ENCODE data around the gene FILIP1L.
A peak's percentile ranks its signal among the peaks of the same experiment; 100 is the strongest.

Gene FILIP1L

DNA sequence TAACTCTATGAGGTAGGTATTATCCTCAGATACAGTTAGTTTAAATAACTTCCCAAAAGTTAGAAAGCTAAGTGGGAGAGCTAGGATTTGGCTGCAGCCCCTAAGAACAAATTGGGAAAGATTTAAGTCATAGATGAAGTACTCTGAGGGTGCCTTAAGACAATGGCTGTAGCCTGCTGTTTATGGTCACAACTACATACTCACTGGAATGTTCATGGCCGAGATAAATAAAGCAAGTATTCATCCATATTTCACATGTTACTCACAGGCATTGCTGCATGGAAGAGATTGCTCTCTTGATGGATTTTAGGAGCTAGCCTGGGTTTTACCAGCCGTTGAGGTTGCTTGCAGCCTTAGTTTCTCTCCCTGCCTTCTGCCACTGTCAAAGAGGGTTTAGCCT is 151.6 kb downstream of the FILIP1L start:
- Histone ChIP-seq H3K4me3 (ENCODE audit: low read depth in 1 of 2, low read length in 2 of 2) (no peak overlapping the region), H3K9me3 (ENCODE audit: control insufficient read depth in 1 of 2, low read length in 2 of 2) (no peaks in the 10 kb centered on the region), H3K36me3 (ENCODE audit: control insufficient read depth in 1 of 2, insufficient read depth in 2 of 2, low read length in 2 of 2) (no peaks in the 10 kb centered on the region), H3K27ac (ENCODE audit: low read length) (no peak overlapping the region), H3K27me3 (ENCODE audit: low read depth, low read length) (no peaks in the 10 kb centered on the region), H3K4me1 (ENCODE audit: control insufficient read depth in 1 of 2, insufficient read depth in 2 of 2, low read length in 2 of 2) (peaks cover 4 to 17% of the 10 kb centered on the region in 2 donors)

GRCh38 chr3:99961756-99962515 is 152.4 kb downstream of the FILIP1L start:
- Histone ChIP-seq H3K36me3 (ENCODE audit: control insufficient read depth in 1 of 2, insufficient read depth in 2 of 2, low read length in 2 of 2) (no peaks in the 10 kb centered on the region), H3K4me3 (ENCODE audit: low read depth in 1 of 2, low read length in 2 of 2) (no peak overlapping the region), H3K4me1 (ENCODE audit: control insufficient read depth in 1 of 2, insufficient read depth in 2 of 2, low read length in 2 of 2) (peaks cover 0 to 20% of the 10 kb centered on the region in 2 donors), H3K27ac (ENCODE audit: low read length) (no peak overlapping the region), H3K9me3 (ENCODE audit: control insufficient read depth in 1 of 2, low read length in 2 of 2) (no peaks in the 10 kb centered on the region), H3K27me3 (ENCODE audit: low read depth, low read length) (no peaks in the 10 kb centered on the region)

DNA sequence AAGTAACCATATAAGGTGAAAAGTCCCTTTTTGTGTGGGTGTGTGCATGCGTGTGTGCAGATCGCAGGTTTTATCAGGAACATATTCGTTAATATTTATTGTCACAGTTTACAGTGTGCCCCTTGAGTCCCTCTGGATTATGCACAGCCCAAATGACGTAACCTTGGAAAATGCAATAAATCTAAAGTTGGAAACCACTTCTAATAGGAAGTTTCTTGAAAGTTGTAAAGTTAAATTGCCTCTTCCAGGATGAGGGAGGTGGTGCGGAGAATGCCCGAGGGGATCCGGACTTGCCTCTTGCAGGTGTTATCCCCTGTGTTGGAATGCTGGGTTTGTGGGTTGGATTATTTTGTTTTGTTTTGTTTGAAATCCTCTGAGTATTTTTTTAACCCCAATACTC is 153.4 kb downstream of the FILIP1L start:
- Histone ChIP-seq H3K9me3 (ENCODE audit: control insufficient read depth in 1 of 2, low read length in 2 of 2) (no peaks in the 10 kb centered on the region), H3K27me3 (ENCODE audit: low read depth, low read length) (no peaks in the 10 kb centered on the region), H3K4me3 (ENCODE audit: low read depth in 1 of 2, low read length in 2 of 2) (peak overlapping the region in 1 of 2 donors; percentile 8), H3K36me3 (ENCODE audit: control insufficient read depth in 1 of 2, insufficient read depth in 2 of 2, low read length in 2 of 2) (no peaks in the 10 kb centered on the region), H3K4me1 (ENCODE audit: control insufficient read depth in 1 of 2, insufficient read depth in 2 of 2, low read length in 2 of 2) (peaks cover 0 to 11% of the 10 kb centered on the region in 2 donors), H3K27ac (ENCODE audit: low read length) (peak overlapping the region; percentile 10)

GRCh38 chr3:99960123-99960878 is 154.0 kb downstream of the FILIP1L start:
- Histone ChIP-seq H3K4me1 (ENCODE audit: control insufficient read depth in 1 of 2, insufficient read depth in 2 of 2, low read length in 2 of 2) (peaks cover 0 to 11% of the 10 kb centered on the region in 2 donors), H3K27ac (ENCODE audit: low read length) (peak overlapping the region; percentile 10), H3K4me3 (ENCODE audit: low read depth in 1 of 2, low read length in 2 of 2) (peak overlapping the region in 1 of 2 donors; percentile 8)

GRCh38 chr3:99958222-99958912 is 155.9 kb downstream of the FILIP1L start:
- Histone ChIP-seq H3K27me3 (ENCODE audit: low read depth, low read length) (no peaks in the 10 kb centered on the region), H3K27ac (ENCODE audit: low read length) (no peak overlapping the region), H3K9me3 (ENCODE audit: control insufficient read depth in 1 of 2, low read length in 2 of 2) (no peaks in the 10 kb centered on the region), H3K4me3 (ENCODE audit: low read depth in 1 of 2, low read length in 2 of 2) (no peak overlapping the region), H3K36me3 (ENCODE audit: control insufficient read depth in 1 of 2, insufficient read depth in 2 of 2, low read length in 2 of 2) (no peaks in the 10 kb centered on the region), H3K4me1 (ENCODE audit: control insufficient read depth in 1 of 2, insufficient read depth in 2 of 2, low read length in 2 of 2) (peaks cover 0 to 14% of the 10 kb centered on the region in 2 donors)

More at GRCh38 chr3:99960123-99960878, 154.0 kb downstream of the FILIP1L start:
- no peaks in the 10 kb centered on the region for H3K36me3 ChIP-seq (ENCODE audit: control insufficient read depth in 1 of 2, insufficient read depth in 2 of 2, low read length in 2 of 2)
- H3K9me3 ChIP-seq (ENCODE audit: control insufficient read depth in 1 of 2, low read length in 2 of 2), result no peaks in the 10 kb centered on the region
- no peaks in the 10 kb centered on the region for H3K27me3 ChIP-seq (ENCODE audit: low read depth, low read length)

GRCh38 chr3:99957151-99957796 is 157.0 kb downstream of the FILIP1L start:
- Histone ChIP-seq H3K4me3 (ENCODE audit: low read depth in 1 of 2, low read length in 2 of 2) (no peak overlapping the region), H3K9me3 (ENCODE audit: control insufficient read depth in 1 of 2, low read length in 2 of 2) (no peaks in the 10 kb centered on the region), H3K4me1 (ENCODE audit: control insufficient read depth in 1 of 2, insufficient read depth in 2 of 2, low read length in 2 of 2) (peaks cover 0 to 14% of the 10 kb centered on the region in 2 donors), H3K27me3 (ENCODE audit: low read depth, low read length) (no peaks in the 10 kb centered on the region), H3K27ac (ENCODE audit: low read length) (no peak overlapping the region), H3K36me3 (ENCODE audit: control insufficient read depth in 1 of 2, insufficient read depth in 2 of 2, low read length in 2 of 2) (no peaks in the 10 kb centered on the region)

GRCh38 chr3:99955773-99956562 is 158.3 kb downstream of the FILIP1L start:
- no peaks in the 10 kb centered on the region for H3K36me3 ChIP-seq (ENCODE audit: control insufficient read depth in 1 of 2, insufficient read depth in 2 of 2, low read length in 2 of 2)

DNA sequence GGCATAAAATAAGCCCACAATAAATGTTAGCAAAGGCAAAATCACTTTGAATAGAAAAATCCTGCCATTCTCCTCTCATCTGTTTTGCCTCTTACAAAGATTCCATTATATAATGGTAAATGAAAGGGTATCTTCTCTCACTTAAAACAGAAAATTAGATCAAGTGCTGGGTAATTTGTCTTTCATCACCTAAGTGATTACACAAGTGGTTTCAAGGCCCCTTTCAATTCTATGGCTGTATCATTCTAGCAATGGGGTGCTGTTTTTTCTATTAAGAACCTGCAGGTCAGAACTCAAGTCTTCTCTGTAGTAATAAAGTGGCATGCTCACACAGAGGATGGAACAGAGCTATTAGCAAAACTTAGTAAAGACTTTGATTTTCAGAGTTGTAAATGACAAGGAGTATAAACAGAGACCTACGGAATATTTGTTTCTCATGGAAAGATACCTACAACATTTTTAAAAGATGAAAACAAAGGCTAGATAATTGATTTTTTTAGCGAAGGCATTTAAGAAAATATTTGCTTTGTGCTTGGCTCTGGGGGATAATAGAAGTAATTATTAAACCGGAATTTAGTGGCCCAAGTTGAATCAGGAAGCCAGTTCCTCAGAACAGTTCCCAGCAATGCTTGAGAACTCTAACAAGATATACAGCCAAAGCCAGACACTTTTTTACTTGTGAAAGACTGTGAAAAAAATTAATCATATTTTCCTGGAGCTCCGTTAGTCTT is 159.2 kb downstream of the FILIP1L start:
- Histone ChIP-seq H3K27ac (ENCODE audit: low read length) (no peak overlapping the region), H3K4me3 (ENCODE audit: low read depth in 1 of 2, low read length in 2 of 2) (no peak overlapping the region), H3K27me3 (ENCODE audit: low read depth, low read length) (no peaks in the 10 kb centered on the region), H3K4me1 (ENCODE audit: control insufficient read depth in 1 of 2, insufficient read depth in 2 of 2, low read length in 2 of 2) (peaks cover 0 to 14% of the 10 kb centered on the region in 2 donors), H3K9me3 (ENCODE audit: control insufficient read depth in 1 of 2, low read length in 2 of 2) (no peaks in the 10 kb centered on the region), H3K36me3 (ENCODE audit: control insufficient read depth in 1 of 2, insufficient read depth in 2 of 2, low read length in 2 of 2) (no peaks in the 10 kb centered on the region)

More at GRCh38 chr3:99955773-99956562, 158.3 kb downstream of the FILIP1L start:
- peaks cover 0 to 14% of the 10 kb centered on the region in 2 donors for H3K4me1 ChIP-seq (ENCODE audit: control insufficient read depth in 1 of 2, insufficient read depth in 2 of 2, low read length in 2 of 2)
- H3K27ac ChIP-seq (ENCODE audit: low read length), result no peak overlapping the region
- H3K4me3 ChIP-seq (ENCODE audit: low read depth in 1 of 2, low read length in 2 of 2), result no peak overlapping the region
- H3K9me3 ChIP-seq (ENCODE audit: control insufficient read depth in 1 of 2, low read length in 2 of 2), result no peaks in the 10 kb centered on the region
- H3K27me3 ChIP-seq (ENCODE audit: low read depth, low read length), result no peaks in the 10 kb centered on the region

DNA sequence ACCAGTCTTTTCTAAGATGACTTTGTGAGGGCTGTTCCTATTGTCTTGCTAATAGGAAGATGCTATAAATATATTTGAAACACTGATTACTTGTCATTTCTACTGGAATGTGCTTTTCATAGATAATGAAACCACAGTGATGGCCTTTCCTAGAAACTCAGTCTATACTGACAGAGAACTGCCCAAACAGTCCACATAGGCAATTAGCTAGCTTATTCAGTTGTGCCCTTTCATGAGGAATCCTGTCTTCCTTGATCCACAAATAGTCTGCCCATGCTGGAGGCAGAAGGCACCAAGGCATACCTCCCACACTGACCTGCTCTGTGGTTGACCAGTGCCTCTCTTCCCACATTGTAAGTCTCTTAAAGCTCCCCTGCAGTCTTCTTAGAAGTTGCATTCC is 160.7 kb downstream of the FILIP1L start:
- peaks cover 0 to 10% of the 10 kb centered on the region in 2 donors for H3K4me1 ChIP-seq (ENCODE audit: control insufficient read depth in 1 of 2, insufficient read depth in 2 of 2, low read length in 2 of 2)
- no peaks in the 10 kb centered on the region for H3K36me3 ChIP-seq (ENCODE audit: control insufficient read depth in 1 of 2, insufficient read depth in 2 of 2, low read length in 2 of 2)
- H3K4me3 ChIP-seq (ENCODE audit: low read depth in 1 of 2, low read length in 2 of 2), result no peak overlapping the region
- no peak overlapping the region for H3K27ac ChIP-seq (ENCODE audit: low read length)
- no peaks in the 10 kb centered on the region for H3K27me3 ChIP-seq (ENCODE audit: low read depth, low read length)
- H3K9me3 ChIP-seq (ENCODE audit: control insufficient read depth in 1 of 2, low read length in 2 of 2), result no peaks in the 10 kb centered on the region

DNA sequence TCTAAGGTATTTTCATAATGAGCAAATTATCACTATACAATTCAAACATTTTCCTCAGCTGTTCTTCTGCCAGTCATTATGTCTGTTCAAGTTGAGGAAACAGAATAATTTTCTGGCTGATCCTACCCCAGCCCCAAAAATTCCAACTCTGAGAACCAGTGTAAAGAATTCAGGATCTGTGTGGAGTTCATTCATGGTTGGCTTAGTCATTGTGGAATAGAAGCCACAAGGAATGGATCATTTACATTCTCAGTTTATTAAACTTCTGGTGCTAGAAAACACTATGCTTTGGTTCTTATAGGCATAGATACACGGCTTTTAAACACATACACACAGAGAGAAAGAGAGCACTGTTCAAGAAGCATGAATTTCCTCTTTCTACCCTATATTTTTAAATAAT is 162.0 kb downstream of the FILIP1L start:
- H3K4me1 ChIP-seq (ENCODE audit: control insufficient read depth in 1 of 2, insufficient read depth in 2 of 2, low read length in 2 of 2), result peaks cover 0 to 5% of the 10 kb centered on the region in 2 donors

More for the DNA sequence above, 162.0 kb downstream of the FILIP1L start:
- Histone ChIP-seq H3K9me3 (ENCODE audit: control insufficient read depth in 1 of 2, low read length in 2 of 2) (no peaks in the 10 kb centered on the region), H3K4me3 (ENCODE audit: low read depth in 1 of 2, low read length in 2 of 2) (no peak overlapping the region), H3K27ac (ENCODE audit: low read length) (no peak overlapping the region), H3K36me3 (ENCODE audit: control insufficient read depth in 1 of 2, insufficient read depth in 2 of 2, low read length in 2 of 2) (no peaks in the 10 kb centered on the region), H3K27me3 (ENCODE audit: low read depth, low read length) (no peaks in the 10 kb centered on the region)

All from muscle layer of duodenum (tissue), 2 donors.